GM19043 (cell line): ENCODE results near the gene UBLCP1.

ENCODE experiments used
- ATAC-seq: cut with Tn5 transposase; IDR thresholded peaks from one replicate; pipeline ENCODE4 v1.9.1; 2021; ENCODE audit warnings: low read depth; ENCODE audit not compliant: unreplicated experiment

Gene UBLCP1

DNA sequence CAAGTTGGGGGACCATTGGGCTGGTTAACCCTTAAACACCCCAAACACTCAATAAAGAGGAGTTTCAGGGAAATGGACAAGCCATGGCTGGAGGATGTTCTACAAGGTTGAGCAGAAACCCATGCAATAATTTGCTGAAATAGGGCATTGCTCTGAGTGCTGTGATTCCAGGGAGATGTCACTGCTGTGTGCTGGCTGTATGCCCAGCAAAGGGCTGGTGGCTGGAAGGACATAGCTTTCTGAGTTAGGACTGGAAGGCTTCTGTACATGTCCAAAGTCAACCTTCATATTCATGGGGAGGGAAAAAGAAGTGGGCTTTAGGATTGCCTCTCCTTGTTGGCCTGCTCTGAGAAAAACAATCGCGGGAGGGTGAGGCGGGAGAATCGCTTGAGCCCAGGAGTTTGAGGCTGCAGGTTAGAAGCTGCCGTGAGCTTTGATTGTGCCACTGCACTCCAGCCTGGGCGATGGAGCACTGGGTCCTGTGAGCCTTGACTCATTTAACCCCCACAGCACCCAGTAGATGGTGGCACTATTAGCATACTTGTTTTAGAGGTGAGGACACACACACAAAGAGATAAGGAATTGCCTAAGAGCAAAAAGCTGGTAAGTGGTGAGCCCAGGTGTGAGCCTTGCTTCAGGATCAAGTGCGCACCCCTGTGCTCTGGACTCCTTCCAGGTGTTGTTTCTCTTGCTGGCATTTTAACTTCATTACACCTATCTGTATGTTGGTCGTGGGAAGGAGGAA lies 46.8 kb downstream of the UBLCP1 start:
- no peak for ATAC-seq

- peak; percentile 57 for ATAC-seq
Observed at GRCh38 chr5:159310511-159310910, 47.4 kb downstream of the UBLCP1 start.

DNA sequence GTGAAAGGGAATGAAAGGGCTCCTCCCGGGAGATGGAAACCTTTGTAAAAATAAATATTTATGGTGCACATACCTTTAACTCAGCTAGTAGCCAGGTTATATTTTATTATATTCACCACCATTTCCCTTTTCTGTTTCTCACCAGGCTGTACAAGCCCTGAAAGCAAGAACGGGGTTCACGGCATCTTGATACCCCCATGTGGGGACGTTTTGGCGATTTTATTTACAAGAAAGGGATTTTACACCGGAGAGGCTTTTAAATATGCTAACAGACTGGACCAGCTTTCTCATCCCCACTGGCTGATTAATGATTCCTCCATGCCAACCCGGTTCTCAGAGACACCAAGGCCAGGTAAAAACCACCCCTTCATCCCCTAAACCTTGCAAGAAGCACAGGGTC lies 48.0 kb downstream of the UBLCP1 start:
- no peak for ATAC-seq

GRCh38 chr5:159313197-159313596 lies 50.1 kb downstream of the UBLCP1 start:
- ATAC-seq, result no peak

DNA sequence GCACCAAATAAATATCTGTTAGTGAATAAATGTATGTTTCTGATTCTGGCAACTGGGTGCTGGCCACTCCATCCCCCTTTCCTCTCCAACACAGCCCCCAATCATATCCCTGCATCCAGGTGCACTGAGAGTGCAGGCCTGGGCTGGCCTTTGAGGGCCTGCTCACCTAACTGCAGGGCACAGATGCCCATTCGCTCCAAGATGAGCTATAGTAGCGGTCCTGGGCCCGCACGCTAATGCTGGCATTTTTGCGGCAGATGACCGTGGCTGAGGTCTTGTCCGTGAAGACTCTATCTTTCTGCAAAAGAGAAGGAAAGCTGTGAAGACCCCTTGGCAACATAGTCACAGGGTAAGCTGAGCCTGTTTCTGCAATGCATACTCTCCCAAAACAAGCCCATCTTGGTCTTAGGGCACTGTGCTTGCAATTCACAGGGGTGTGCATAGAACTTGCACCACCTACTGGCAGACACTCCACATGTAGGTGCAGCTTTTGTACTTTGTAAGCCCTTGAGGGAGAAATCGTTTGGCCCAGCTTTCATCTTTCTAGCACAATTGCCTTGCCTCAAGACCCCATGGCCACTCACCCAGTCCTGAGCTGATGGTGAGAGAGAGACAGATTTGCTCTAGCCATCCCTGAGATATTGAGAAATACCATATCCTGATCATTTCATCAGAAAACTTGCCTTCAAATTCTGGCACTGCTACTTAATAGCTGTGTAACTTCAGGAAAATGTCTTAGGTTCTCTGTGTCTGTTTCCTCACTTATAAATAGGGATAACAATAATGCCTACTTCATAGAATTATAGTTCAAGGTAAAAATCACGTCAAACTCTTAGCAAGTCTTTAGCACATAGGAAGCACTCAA lies 53.7 kb downstream of the UBLCP1 start:
- ATAC-seq, result peak; percentile 55

DNA sequence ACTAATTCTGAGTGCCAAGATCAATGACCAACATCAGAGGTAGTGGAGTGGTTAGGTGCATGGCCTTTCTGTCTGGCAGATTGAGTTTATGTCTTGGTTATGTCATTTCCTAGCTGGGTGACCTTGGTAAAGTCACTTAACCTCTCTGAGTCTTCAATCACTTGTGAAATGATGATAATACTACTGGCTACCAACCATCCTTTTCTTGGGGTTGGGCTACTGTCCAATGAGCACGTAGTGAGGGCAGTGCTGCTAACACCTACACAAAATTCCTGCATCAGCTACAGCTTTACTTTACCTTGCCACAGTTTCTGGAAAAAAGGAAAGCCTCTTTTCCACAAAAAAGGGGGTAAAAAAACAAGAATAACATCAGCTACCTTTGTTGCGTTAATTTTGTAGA lies 54.8 kb downstream of the UBLCP1 start:
- ATAC-seq, result no peak

GRCh38 chr5:159318448-159318847 lies 55.4 kb downstream of the UBLCP1 start:
- no peak for ATAC-seq

GRCh38 chr5:159319363-159319762 lies 56.3 kb downstream of the UBLCP1 start:
- no peak for ATAC-seq

DNA sequence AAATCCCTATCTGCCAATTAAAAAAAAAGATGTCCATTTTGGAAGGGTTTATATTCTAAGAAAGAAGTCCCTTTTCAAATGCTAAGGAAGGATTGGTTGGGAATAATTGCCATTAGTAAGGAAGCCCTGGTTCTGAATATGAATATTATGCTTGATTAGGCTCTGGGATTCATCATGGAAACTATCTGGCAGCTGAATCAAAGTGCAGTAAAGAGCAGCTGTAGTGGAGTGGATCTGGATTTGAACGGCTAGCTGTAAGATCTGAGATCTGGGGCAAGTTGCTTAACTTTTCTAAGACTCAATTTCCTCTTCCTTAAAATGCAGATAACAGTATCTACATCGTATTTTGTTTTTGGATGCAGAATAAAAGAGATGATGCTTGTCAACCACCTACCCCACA lies 56.7 kb downstream of the UBLCP1 start:
- no peak for ATAC-seq

DNA sequence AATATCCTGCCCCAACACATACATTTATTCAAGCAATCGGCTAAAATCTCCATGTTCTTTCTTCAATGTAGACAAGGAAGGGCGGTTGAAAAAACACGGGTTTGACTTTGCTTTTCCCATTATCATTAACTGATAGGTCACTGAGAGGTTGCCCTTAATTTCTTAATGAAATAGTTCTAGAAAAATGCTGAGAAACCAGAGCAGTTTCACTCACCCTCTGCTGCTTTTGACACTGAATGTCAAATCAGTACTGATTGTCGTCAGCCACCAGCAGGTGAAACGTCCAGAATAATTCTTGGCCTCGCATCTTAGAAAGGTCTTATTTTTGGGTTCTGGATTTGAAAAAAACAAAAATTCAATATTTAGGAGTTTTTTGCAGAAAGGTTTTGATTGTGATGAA lies 59.1 kb downstream of the UBLCP1 start:
- ATAC-seq, result no peak

DNA sequence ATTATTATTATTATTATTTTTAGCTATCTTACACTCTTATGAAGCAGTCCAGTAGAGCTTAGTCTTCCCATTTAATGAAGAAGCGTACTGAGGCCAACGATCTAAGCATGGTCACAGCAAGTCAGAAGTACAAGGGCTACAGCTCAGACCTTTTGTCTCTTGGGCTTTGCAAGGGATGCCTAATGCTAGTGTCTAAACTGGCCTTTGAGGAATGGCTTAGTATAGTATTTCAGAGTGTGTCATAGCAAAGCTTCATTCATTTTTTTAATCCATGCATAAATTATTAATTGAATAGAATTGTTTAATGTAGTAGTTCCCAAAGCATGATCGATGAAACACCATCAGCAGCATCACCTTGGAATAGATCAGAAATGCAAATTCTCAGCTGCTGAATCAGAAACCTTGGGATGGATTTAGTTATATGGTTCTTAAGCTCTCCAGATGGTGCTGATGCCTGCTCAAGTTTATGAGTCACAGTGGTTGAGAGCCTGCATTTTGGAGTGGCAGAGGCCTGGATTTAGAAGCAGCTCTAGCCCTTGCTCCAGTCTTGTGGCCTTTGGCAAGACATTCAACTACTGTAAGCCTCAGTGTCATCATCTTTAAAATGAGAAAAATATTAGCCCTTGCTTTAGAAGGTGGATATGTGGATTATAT lies 61.1 kb downstream of the UBLCP1 start:
- no peak for ATAC-seq

DNA sequence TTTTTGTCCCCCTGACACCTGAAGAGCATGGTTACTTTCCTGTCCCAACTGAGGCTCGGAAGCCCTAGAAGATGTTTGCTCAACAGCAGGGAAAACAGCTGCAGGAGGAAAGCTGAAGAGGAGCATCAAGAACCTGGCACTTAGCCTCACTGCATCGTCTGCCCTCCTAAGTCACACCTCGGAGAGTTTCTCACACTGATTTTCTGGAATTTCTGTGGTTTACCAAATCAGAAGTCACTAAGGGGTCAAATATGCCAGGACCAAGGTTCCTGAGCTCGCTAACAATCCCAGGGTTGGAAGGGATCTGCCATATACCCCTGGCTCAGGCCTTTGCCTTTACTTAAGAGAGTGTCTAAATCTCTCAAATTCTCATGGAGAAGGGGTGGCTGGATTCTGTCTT lies 61.9 kb downstream of the UBLCP1 start:
- no peak for ATAC-seq

- ATAC-seq, result no peak
Observed at GRCh38 chr5:159330131-159330800, 67.2 kb downstream of the UBLCP1 start, which contains the start of gene IL12B. Gene IL12B (minus strand): TSS chr5:159330487. CDS start chr5:159326782, 3,705 bp downstream.

DNA sequence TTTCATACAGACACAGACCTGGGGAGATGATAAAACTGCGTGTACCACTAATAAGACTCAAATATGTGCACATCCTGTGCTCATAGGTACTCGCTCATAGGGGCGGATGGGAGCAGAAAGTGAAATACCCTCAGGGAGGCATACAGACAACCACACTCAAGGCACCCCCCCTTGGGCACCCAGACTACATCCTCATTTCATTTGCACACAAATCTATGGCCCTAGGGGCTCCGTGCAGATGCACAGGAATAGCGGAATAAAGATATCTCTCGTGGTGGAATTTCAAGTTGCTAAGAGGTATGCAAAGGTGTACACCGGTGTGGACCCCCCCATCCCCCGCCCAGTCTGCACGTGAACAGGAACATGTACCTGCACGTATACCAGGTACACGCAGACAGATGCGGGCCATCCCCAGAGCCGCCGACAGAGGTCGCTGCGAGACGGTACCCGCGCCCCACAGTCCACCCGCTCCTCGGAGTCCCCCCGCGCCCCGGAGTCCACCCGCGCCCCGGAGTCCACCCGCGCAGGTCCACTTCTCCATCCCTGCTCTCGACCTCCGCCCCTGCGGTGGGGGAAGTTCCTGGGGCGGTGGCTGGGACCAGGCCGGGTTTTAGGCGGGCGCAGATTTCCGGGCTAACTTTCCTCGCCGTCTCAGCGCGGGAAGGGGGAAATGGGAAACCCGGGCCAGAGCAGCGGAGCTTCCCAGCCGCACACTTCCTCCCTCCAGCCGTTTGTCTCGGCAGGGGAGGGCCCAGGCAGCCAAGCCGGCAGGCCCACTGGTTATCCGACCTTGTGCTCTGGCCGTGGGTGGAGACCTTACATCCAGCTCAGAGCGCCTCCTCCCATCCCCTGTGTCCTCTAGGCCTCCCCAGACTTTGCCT lies 68.2 kb downstream of the UBLCP1 start:
- peak; percentile 58 for ATAC-seq

GRCh38 chr5:159332800-159333544 lies 69.9 kb downstream of the UBLCP1 start:
- ATAC-seq, result no peak

DNA sequence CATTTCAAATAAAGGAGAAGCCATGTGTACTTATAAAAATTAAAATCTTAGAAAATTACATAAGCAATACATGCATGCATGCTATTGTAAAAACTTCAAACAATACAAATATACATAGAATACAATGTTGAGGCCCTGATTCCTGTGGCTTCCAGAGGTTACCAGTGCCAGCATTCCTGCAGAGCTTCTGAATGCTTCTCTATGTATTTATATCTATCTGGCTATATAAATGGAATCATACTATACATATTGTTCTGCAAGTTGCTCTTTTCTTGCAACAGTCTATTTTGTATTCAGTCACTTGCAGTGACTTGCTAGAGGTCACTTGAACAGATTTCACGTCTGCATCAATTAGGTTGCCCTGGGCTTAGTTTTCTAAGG lies 70.4 kb downstream of the UBLCP1 start:
- ATAC-seq, result no peak
